ENCODE data around the gene RPP21. TPM values are rescaled to one million over a fixed set of nuclear protein-coding genes. Genes with fewer than 3 reads are reported as not detected.

The RPP21 gene
- total RNA-seq, 4 donors from 2014 or later = 71.4 to 106 (median 91.1) TPM

- Histone ChIP-seq H3K4me1 (no peaks in the 10 kb centered on the region), H3K27me3 (no peaks in the 10 kb centered on the region), H3K36me3 (peaks cover 12% of the 10 kb centered on the region), H3K27ac (no peak overlapping the region), H3K9me3 (no peaks in the 10 kb centered on the region), H3K4me3 (no peak overlapping the region)
- TF ChIP-seq POLR2AphosphoS5 (IDR thresholded peaks at IDR 0.05) = no peak
- TF ChIP-seq CTCF (IDR thresholded peaks at IDR 0.05) = no peak
- TF ChIP-seq EP300 (IDR thresholded peaks at IDR 0.05) = no peak
- no peak for TF ChIP-seq POLR2A (IDR thresholded peaks at IDR 0.05)
- no peak for DNase-seq (ENCODE audit: low spot score in 2 of 2)
- 90% methylated on average over 2 of the region's 2 CpGs for WGBS
Measured at GRCh38 chr6:30312266-30312665, 32.7 kb upstream of the RPP21 start.

- H3K36me3 ChIP-seq = peaks cover 12% of the 10 kb centered on the region
- no peaks in the 10 kb centered on the region for H3K27me3 ChIP-seq
- H3K9me3 ChIP-seq = no peaks in the 10 kb centered on the region
- no peak overlapping the region for H3K27ac ChIP-seq
- H3K4me3 ChIP-seq = no peak overlapping the region
- 94% methylated on average over 1 of the region's 1 CpG for WGBS
- TF ChIP-seq POLR2A (IDR thresholded peaks at IDR 0.05) (no peak), EP300 (IDR thresholded peaks at IDR 0.05) (no peak), POLR2AphosphoS5 (IDR thresholded peaks at IDR 0.05) (no peak), CTCF (IDR thresholded peaks at IDR 0.05) (no peak)
- no peak for DNase-seq (ENCODE audit: low spot score in 2 of 2)
- H3K4me1 ChIP-seq = no peaks in the 10 kb centered on the region
Measured at GRCh38 chr6:30312676-30313321, 32.2 kb upstream of the RPP21 start.

GRCh38 chr6:30315156-30315555, 29.8 kb upstream of the RPP21 start:
- H3K4me3 ChIP-seq = no peak overlapping the region
- WGBS = 93% methylated on average over 3 of the region's 3 CpGs
- H3K4me1 ChIP-seq = no peaks in the 10 kb centered on the region
- no peak for DNase-seq (ENCODE audit: low spot score in 2 of 2)
- no peak overlapping the region for H3K27ac ChIP-seq
- no peaks in the 10 kb centered on the region for H3K27me3 ChIP-seq
- peaks cover 12% of the 10 kb centered on the region for H3K36me3 ChIP-seq
- no peak for TF ChIP-seq EP300 (IDR thresholded peaks at IDR 0.05)
- TF ChIP-seq POLR2A (IDR thresholded peaks at IDR 0.05) = no peak
- TF ChIP-seq CTCF (IDR thresholded peaks at IDR 0.05) = no peak
- TF ChIP-seq POLR2AphosphoS5 (IDR thresholded peaks at IDR 0.05) = no peak
- H3K9me3 ChIP-seq = no peaks in the 10 kb centered on the region

- no peak for DNase-seq (ENCODE audit: low spot score in 2 of 2)
- TF ChIP-seq POLR2AphosphoS5 (IDR thresholded peaks at IDR 0.05) (no peak), CTCF (IDR thresholded peaks at IDR 0.05) (no peak), POLR2A (IDR thresholded peaks at IDR 0.05) (no peak), EP300 (IDR thresholded peaks at IDR 0.05) (no peak)
- WGBS = 86% methylated on average over 6 of the region's 6 CpGs
- H3K9me3 ChIP-seq = no peaks in the 10 kb centered on the region
- H3K27ac ChIP-seq = no peak overlapping the region
- peaks cover 12% of the 10 kb centered on the region for H3K36me3 ChIP-seq
- no peak overlapping the region for H3K4me3 ChIP-seq
- H3K4me1 ChIP-seq = peaks cover 9% of the 10 kb centered on the region
- no peaks in the 10 kb centered on the region for H3K27me3 ChIP-seq
Measured at GRCh38 chr6:30317913-30318589, 26.9 kb upstream of the RPP21 start.

- H3K27me3 ChIP-seq = no peaks in the 10 kb centered on the region
- no peak overlapping the region for H3K27ac ChIP-seq
- H3K4me3 ChIP-seq = no peak overlapping the region
- 82% methylated on average over 1 of the region's 1 CpG for WGBS
- no peak for TF ChIP-seq CTCF (IDR thresholded peaks at IDR 0.05)
- TF ChIP-seq POLR2A (IDR thresholded peaks at IDR 0.05) = no peak
- no peak for TF ChIP-seq EP300 (IDR thresholded peaks at IDR 0.05)
- TF ChIP-seq POLR2AphosphoS5 (IDR thresholded peaks at IDR 0.05) = no peak
- no peaks in the 10 kb centered on the region for H3K36me3 ChIP-seq
- H3K4me1 ChIP-seq = peaks cover 15% of the 10 kb centered on the region
- DNase-seq (ENCODE audit: low spot score in 2 of 2) = no peak
- H3K9me3 ChIP-seq = no peaks in the 10 kb centered on the region
Measured at GRCh38 chr6:30319146-30319835, 25.7 kb upstream of the RPP21 start.
